SK-N-SH treated with all-trans-retinoic acid at 6 μM for 48 hours (cell line): ENCODE results near the gene WSCD2.

Experiments
- CSDC2 ChIP-seq: fragments of 250-450 bp; sonication (Bioruptor Pico); IDR thresholded peaks from 2 replicates; pipeline ENCODE4 v1.5.0; 2020; ENCODE audit warnings: mild to moderate bottlenecking, moderate library complexity
- RARB ChIP-seq: fragments of 250-450 bp; sonication (Bioruptor Pico); IDR thresholded peaks from 2 replicates; pipeline ENCODE4 v1.8.0; 2021; ENCODE audit warnings: mild to moderate bottlenecking, moderate library complexity

DNA sequence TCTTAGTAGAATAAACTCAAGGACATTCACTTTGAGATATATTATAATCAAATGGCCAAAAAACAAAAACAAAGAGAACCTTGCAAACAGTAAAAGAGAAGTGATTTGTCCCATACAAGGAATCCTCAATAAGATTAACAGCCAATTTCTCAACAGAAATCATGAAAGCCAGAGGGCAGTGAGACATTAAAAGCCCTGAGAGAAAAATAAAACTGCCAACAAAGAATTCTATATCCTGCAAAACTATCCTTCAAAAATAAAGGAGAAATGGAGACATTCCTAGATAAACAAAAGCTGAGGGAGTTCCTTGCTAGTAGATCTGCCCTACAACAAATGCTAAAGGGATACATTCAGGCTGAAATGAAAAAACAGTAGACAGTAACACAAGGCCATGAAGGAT lies 131.9 kb downstream of the WSCD2 start:
- no peak for TF ChIP-seq RARB
- no peak for TF ChIP-seq CSDC2 (CRISPR knock-in tag)
